ENCODE results near the gene MEGF8. TPM values are rescaled to one million over a fixed set of nuclear protein-coding genes. Genes with fewer than 3 reads are reported as not detected.
A peak's percentile ranks its signal among the peaks of the same experiment; 100 is the strongest.

MEGF8 gene
- total RNA-seq, 1 experiment from 2014 or later: 12.3 TPM

- DNase-seq (ENCODE audit: low read depth): no peak
Observed at GRCh38 chr19:42286349-42287016, 39.0 kb upstream of the MEGF8 start.

- DNase-seq (ENCODE audit: low read depth): no peak
Observed at GRCh38 chr19:42287017-42287826, 38.2 kb upstream of the MEGF8 start.

GRCh38 chr19:42287827-42288107 is 37.7 kb upstream of the MEGF8 start:
- DNase-seq (ENCODE audit: low read depth): no peak

GRCh38 chr19:42288387-42288786 is 37.0 kb upstream of the MEGF8 start:
- DNase-seq (ENCODE audit: low read depth): no peak

- DNase-seq (ENCODE audit: low read depth): no peak
Observed at GRCh38 chr19:42288881-42289555, 36.4 kb upstream of the MEGF8 start.

GRCh38 chr19:42289556-42290041 is 35.8 kb upstream of the MEGF8 start:
- DNase-seq (ENCODE audit: low read depth): no peak

GRCh38 chr19:42290136-42290522 is 35.3 kb upstream of the MEGF8 start:
- no peak for DNase-seq (ENCODE audit: low read depth)

- DNase-seq (ENCODE audit: low read depth): no peak
Observed at GRCh38 chr19:42290523-42291434, 34.7 kb upstream of the MEGF8 start.

- no peak for DNase-seq (ENCODE audit: low read depth)
Observed at GRCh38 chr19:42291435-42291810, 34.0 kb upstream of the MEGF8 start.

- DNase-seq (ENCODE audit: low read depth): no peak
Observed at GRCh38 chr19:42292042-42292960, 33.1 kb upstream of the MEGF8 start.

GRCh38 chr19:42292963-42293362 is 32.5 kb upstream of the MEGF8 start:
- no peak for DNase-seq (ENCODE audit: low read depth)

- no peak for DNase-seq (ENCODE audit: low read depth)
Observed at GRCh38 chr19:42293540-42293939, 31.9 kb upstream of the MEGF8 start.

- no peak for DNase-seq (ENCODE audit: low read depth)
Observed at GRCh38 chr19:42293948-42294347, 31.5 kb upstream of the MEGF8 start.

- DNase-seq (ENCODE audit: low read depth): no peak
Observed at GRCh38 chr19:42294471-42295137, 30.8 kb upstream of the MEGF8 start.

- DNase-seq (ENCODE audit: low read depth): no peak
Observed at GRCh38 chr19:42295342-42295741, 30.1 kb upstream of the MEGF8 start.

GRCh38 chr19:42295831-42296525 is 29.5 kb upstream of the MEGF8 start:
- DNase-seq (ENCODE audit: low read depth): peak; percentile 63

GRCh38 chr19:42297039-42297438 is 28.4 kb upstream of the MEGF8 start:
- no peak for DNase-seq (ENCODE audit: low read depth)

GRCh38 chr19:42301646-42302203 is 23.7 kb upstream of the MEGF8 start, which contains the start of gene PRR19:
Gene PRR19, plus strand, starts transcription at chr19:42302132. Its CDS starts 7,453 bp downstream, at chr19:42309585.
- no peak for DNase-seq (ENCODE audit: low read depth)

- DNase-seq (ENCODE audit: low read depth): no peak
Observed at GRCh38 chr19:42303101-42303464, 22.4 kb upstream of the MEGF8 start.

Measured in M059J (cell line).